Progenitor cell of endocrine pancreas (in vitro differentiated cells): ENCODE measurements around the gene PIGN. TPM values are rescaled to one million over a fixed set of nuclear protein-coding genes. Genes with fewer than 3 reads are reported as not detected.

Source experiments
- DNase-seq: peaks from one replicate; pipeline ENCODE4 v3.0.0; 2021; ENCODE audit warnings: low spot score; ENCODE audit not compliant: unreplicated experiment
- H3K27ac Mint-ChIP-seq: 2 replicates; pipeline ENCODE4 v1.8.0; 2021; ENCODE audit warnings: mild to moderate bottlenecking, moderate library complexity, mixed read lengths
- H3K27me3 Mint-ChIP-seq: 2 replicates; pipeline ENCODE4 v1.8.0; 2021; ENCODE audit warnings: mixed read lengths
- H3K36me3 Mint-ChIP-seq: 2 replicates; pipeline ENCODE4 v1.8.0; 2022; ENCODE audit warnings: mixed read lengths; ENCODE audit not compliant: insufficient read depth
- H3K4me1 Mint-ChIP-seq: 2 replicates; pipeline ENCODE4 v1.8.0; 2021; ENCODE audit warnings: low read depth, mixed read lengths
- H3K4me3 Mint-ChIP-seq: 2 replicates; pipeline ENCODE4 v1.8.0; 2021; ENCODE audit warnings: low read depth, mild to moderate bottlenecking, moderate library complexity, mixed read lengths
- H3K9me3 Mint-ChIP-seq: 2 replicates; pipeline ENCODE4 v1.8.0; 2021; ENCODE audit warnings: low read depth, mixed read lengths
- total RNA-seq: library from RNA; stranded (reverse); gene quantifications from 2 replicates; pipeline ENCODE4 v1.2.1, GENCODE V29; 2021
- TF ChIP-seq, protein P1 (sequence below): fragments of 200-600 bp; sonication (generic); IDR thresholded peaks from one replicate; pipeline ENCODE4 v1.5.0; 2021; ENCODE audit warnings: antibody characterized with exemption, mild to moderate bottlenecking; ENCODE audit not compliant: unreplicated experiment

Gene PIGN
- total RNA-seq, 1 donor from 2014 or later: 35.9 TPM

DNA sequence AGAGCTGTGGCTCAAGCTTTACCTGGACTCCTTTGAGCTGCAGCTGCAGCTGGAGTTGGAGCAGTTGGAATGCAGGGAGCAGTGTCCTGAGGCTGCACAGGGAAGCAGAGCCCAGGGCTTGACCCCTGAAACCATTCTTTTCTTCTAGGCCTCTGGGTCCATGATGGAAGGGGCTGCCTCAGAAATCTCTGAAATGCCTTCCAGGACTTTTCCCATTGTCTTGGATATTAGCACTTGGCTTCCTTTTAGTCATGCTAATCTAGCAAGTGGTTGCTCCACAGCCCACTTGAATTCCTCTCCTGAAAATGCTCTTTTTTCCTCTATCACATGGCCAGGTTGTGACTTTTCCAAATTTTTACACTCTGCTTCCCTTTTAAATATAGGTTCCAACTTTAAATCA is 185.5 kb downstream of the PIGN start:
- Mint-ChIP-seq H3K36me3 (peaks cover 1% of the 10 kb centered on the region), H3K27me3 (no peaks in the 10 kb centered on the region), H3K4me3 (no peak overlapping the region), H3K4me1 (no peaks in the 10 kb centered on the region), H3K9me3 (peaks cover 27% of the 10 kb centered on the region), H3K27ac (no peak overlapping the region)
- TF ChIP-seq, protein P1, sequence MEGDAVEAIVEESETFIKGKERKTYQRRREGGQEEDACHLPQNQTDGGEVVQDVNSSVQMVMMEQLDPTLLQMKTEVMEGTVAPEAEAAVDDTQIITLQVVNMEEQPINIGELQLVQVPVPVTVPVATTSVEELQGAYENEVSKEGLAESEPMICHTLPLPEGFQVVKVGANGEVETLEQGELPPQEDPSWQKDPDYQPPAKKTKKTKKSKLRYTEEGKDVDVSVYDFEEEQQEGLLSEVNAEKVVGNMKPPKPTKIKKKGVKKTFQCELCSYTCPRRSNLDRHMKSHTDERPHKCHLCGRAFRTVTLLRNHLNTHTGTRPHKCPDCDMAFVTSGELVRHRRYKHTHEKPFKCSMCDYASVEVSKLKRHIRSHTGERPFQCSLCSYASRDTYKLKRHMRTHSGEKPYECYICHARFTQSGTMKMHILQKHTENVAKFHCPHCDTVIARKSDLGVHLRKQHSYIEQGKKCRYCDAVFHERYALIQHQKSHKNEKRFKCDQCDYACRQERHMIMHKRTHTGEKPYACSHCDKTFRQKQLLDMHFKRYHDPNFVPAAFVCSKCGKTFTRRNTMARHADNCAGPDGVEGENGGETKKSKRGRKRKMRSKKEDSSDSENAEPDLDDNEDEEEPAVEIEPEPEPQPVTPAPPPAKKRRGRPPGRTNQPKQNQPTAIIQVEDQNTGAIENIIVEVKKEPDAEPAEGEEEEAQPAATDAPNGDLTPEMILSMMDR: no peak
- DNase-seq: no peak

- TF ChIP-seq, protein P1: no peak
- Mint-ChIP-seq H3K27ac (no peak overlapping the region), H3K36me3 (peaks cover 1% of the 10 kb centered on the region), H3K27me3 (no peaks in the 10 kb centered on the region), H3K4me1 (no peaks in the 10 kb centered on the region), H3K9me3 (peaks cover 19% of the 10 kb centered on the region), H3K4me3 (no peak overlapping the region)
- no peak for DNase-seq
Observed at GRCh38 chr18:61998957-61999356, 187.9 kb downstream of the PIGN start.

GRCh38 chr18:61998335-61998734 is 188.5 kb downstream of the PIGN start:
- H3K4me1 Mint-ChIP-seq: no peaks in the 10 kb centered on the region
- no peak overlapping the region for H3K27ac Mint-ChIP-seq
- no peaks in the 10 kb centered on the region for H3K27me3 Mint-ChIP-seq
- H3K9me3 Mint-ChIP-seq: peaks cover 17% of the 10 kb centered on the region
- DNase-seq: no peak
- H3K36me3 Mint-ChIP-seq: peaks cover 1% of the 10 kb centered on the region
- H3K4me3 Mint-ChIP-seq: no peak overlapping the region
- TF ChIP-seq, protein P1: no peak

DNA sequence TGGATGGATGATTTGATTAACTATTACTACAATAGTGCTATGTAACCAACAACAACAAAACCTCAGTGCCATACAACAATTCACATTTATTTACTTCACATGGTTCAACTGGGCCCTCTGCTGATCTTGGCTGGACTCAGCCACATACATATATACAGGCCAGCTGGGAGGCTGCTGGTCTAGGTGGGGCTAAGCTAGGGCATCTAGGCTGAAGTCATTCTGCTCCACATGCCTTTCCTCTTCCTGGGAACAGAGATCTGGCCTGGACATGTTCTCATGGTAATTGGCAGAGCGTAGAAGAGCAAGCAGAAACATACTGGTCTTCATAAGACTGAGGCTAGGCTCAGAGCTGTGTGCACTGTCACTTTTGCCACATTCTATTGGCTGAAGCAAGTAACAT is 191.2 kb downstream of the PIGN start:
- no peak for DNase-seq
- H3K4me3 Mint-ChIP-seq: no peak overlapping the region
- peaks cover 5% of the 10 kb centered on the region for H3K9me3 Mint-ChIP-seq
- no peak overlapping the region for H3K27ac Mint-ChIP-seq
- no peaks in the 10 kb centered on the region for H3K27me3 Mint-ChIP-seq
- TF ChIP-seq, protein P1: no peak
- H3K36me3 Mint-ChIP-seq: no peaks in the 10 kb centered on the region
- no peaks in the 10 kb centered on the region for H3K4me1 Mint-ChIP-seq

GRCh38 chr18:61993831-61994230 is 193.0 kb downstream of the PIGN start:
- TF ChIP-seq, protein P1: no peak
- Mint-ChIP-seq H3K36me3 (no peaks in the 10 kb centered on the region), H3K4me3 (no peak overlapping the region), H3K27me3 (no peaks in the 10 kb centered on the region), H3K9me3 (no peaks in the 10 kb centered on the region), H3K4me1 (no peaks in the 10 kb centered on the region), H3K27ac (no peak overlapping the region)
- DNase-seq: no peak
